ENCODE data around the gene SLC25A46. TPM values are rescaled to one million over a fixed set of nuclear protein-coding genes. Genes with fewer than 3 reads are reported as not detected.
"Not testable (repeated sequence)": the region's sequence is repeated elsewhere in the genome, so short reads cannot be mapped to it uniquely, and the experiment has no call there.

The SLC25A46 gene
- total RNA-seq: 100 to 1,000 TPM in 2 of 4 donors, 10 to 100 TPM in 2; 71.5 to 114 (median 99.7) TPM

GRCh38 chr5:110738812-110739651, at the start of gene SLC25A46:
Gene SLC25A46, plus strand, starts transcription at chr5:110739007. Its CDS starts 113 bp downstream, at chr5:110739120.
- H3K4me3 ChIP-seq: peak within 1 kb of the TSS; percentile 83 to 100 (median 95)
- peak within 1 kb of the TSS; percentile 88 to 93 (median 91) for H3K27ac ChIP-seq
- peak; percentile 46 to 60 for TF ChIP-seq POLR2A (IDR thresholded peaks at IDR 0.05)
- no peak for TF ChIP-seq CTCF (IDR thresholded peaks at IDR 0.05 in 4 of 5, conservative IDR thresholded peaks at IDR 0.05 in 1 of 5)
- no peaks in the 10 kb centered on the region for H3K9me3 ChIP-seq
- peaks cover 0 to 4% of the 10 kb centered on the region in 2 donors for H3K36me3 ChIP-seq
- peak; percentile 70 to 81 for DNase-seq
- H3K27me3 ChIP-seq: peaks cover 0 to 2% (median 0%) of the 10 kb centered on the region in 3 donors
- peak; percentile 99 to 100 for ATAC-seq
- intact Hi-C loops (cut with DNase I; ENCODE audit: low total_unique reads) (loop anchor here (2.0 to 10.0 kb wide), 5 partner anchors 354 to 1994 kb away; partner anchors contain the start of genes FER, NREP and WDR36), in situ Hi-C loops (cut with MboI; ENCODE audit: low sequenced_read_pairs in 4 of 4) (loop anchor here in 1 of 4 donors (25.0 kb wide), 2 partner anchors 348 to 1423 kb away; partner anchors contain the start of gene WDR36)
- peaks cover 10 to 16% of the 10 kb centered on the region in 2 donors for H3K4me1 ChIP-seq

GRCh38 chr5:110690587-110690986, 48.2 kb upstream of the SLC25A46 start:
- H3K4me3 ChIP-seq; H3K27me3 ChIP-seq; H3K36me3 ChIP-seq; H3K4me1 ChIP-seq; DNase-seq; H3K9me3 ChIP-seq; H3K27ac ChIP-seq; ATAC-seq; intact Hi-C loops (cut with DNase I; ENCODE audit: low total_unique reads); in situ Hi-C loops (cut with MboI; ENCODE audit: low sequenced_read_pairs in 4 of 4): not testable (repeated sequence)

GRCh38 chr5:110692669-110693068, 46.1 kb upstream of the SLC25A46 start:
- H3K36me3 ChIP-seq; H3K4me3 ChIP-seq; DNase-seq; ATAC-seq; H3K27ac ChIP-seq; H3K9me3 ChIP-seq; H3K4me1 ChIP-seq; intact Hi-C loops (cut with DNase I; ENCODE audit: low total_unique reads); H3K27me3 ChIP-seq; in situ Hi-C loops (cut with MboI; ENCODE audit: low sequenced_read_pairs in 4 of 4): not testable (repeated sequence)

- no peaks in the 10 kb centered on the region for H3K9me3 ChIP-seq
- in situ Hi-C loops (cut with MboI; ENCODE audit: low sequenced_read_pairs in 4 of 4): no loop called here
These were observed 36.5 kb upstream of the SLC25A46 start for GRCh38 chr5:110702300-110702699.

GRCh38 chr5:110702704-110703103, 36.1 kb upstream of the SLC25A46 start:
- no peaks in the 10 kb centered on the region for H3K36me3 ChIP-seq
- intact Hi-C loops (cut with DNase I; ENCODE audit: low total_unique reads): no loop called here

More at GRCh38 chr5:110702300-110702699, 36.5 kb upstream of the SLC25A46 start:
- no peaks in the 10 kb centered on the region for H3K36me3 ChIP-seq
- H3K4me1 ChIP-seq: no peaks in the 10 kb centered on the region
- intact Hi-C loops (cut with DNase I; ENCODE audit: low total_unique reads): no loop called here
- H3K4me3 ChIP-seq: no peak overlapping the region
- no peaks in the 10 kb centered on the region for H3K27me3 ChIP-seq
- TF ChIP-seq POLR2A (IDR thresholded peaks at IDR 0.05) (no peak), CTCF (IDR thresholded peaks at IDR 0.05 in 4 of 5, conservative IDR thresholded peaks at IDR 0.05 in 1 of 5) (no peak)
- ATAC-seq (no peak), DNase-seq (no peak)
- no peak overlapping the region for H3K27ac ChIP-seq

More at GRCh38 chr5:110702704-110703103, 36.1 kb upstream of the SLC25A46 start:
- Histone ChIP-seq H3K27me3 (no peaks in the 10 kb centered on the region), H3K9me3 (no peaks in the 10 kb centered on the region), H3K27ac (no peak overlapping the region), H3K4me1 (no peaks in the 10 kb centered on the region), H3K4me3 (no peak overlapping the region)
- in situ Hi-C loops (cut with MboI; ENCODE audit: low sequenced_read_pairs in 4 of 4): no loop called here
- DNase-seq (no peak), ATAC-seq (no peak)
- no peak for TF ChIP-seq CTCF (IDR thresholded peaks at IDR 0.05 in 4 of 5, conservative IDR thresholded peaks at IDR 0.05 in 1 of 5)

Data from gastrocnemius medialis (tissue), 4 donors.